Measurements from ENCODE around the gene LAMP1.

Gene LAMP1

GRCh38 chr13:113318956-113319355 is 21.9 kb downstream of the LAMP1 start:
- CTCF ChIA-PET: no interaction called here
- no peak for DNase-seq (ENCODE audit: low spot score)
- no peak overlapping the region for H3K27ac ChIP-seq
- TF ChIP-seq CTCF (conservative IDR thresholded peaks at IDR 0.05; ENCODE audit: low read depth): no peak
- POLR2A ChIA-PET (ENCODE audit: low non-redundant PET): no interaction called here

- no peak for TF ChIP-seq CTCF (conservative IDR thresholded peaks at IDR 0.05; ENCODE audit: low read depth)
- DNase-seq (ENCODE audit: low spot score): no peak
- POLR2A ChIA-PET (ENCODE audit: low non-redundant PET): no interaction called here
- no peak overlapping the region for H3K27ac ChIP-seq
- CTCF ChIA-PET: no interaction called here
Observed at GRCh38 chr13:113319371-113319770, 22.3 kb downstream of the LAMP1 start.

- CTCF ChIA-PET: no interaction called here
- no peak overlapping the region for H3K27ac ChIP-seq
- DNase-seq (ENCODE audit: low spot score): no peak
- POLR2A ChIA-PET (ENCODE audit: low non-redundant PET): no interaction called here
- no peak for TF ChIP-seq CTCF (conservative IDR thresholded peaks at IDR 0.05; ENCODE audit: low read depth)
Observed at GRCh38 chr13:113320226-113320875, 23.3 kb downstream of the LAMP1 start.

GRCh38 chr13:113321546-113321945 is 24.5 kb downstream of the LAMP1 start:
- ChIA-PET CTCF (no interaction called here), POLR2A (ENCODE audit: low non-redundant PET) (no interaction called here)
- no peak for DNase-seq (ENCODE audit: low spot score)
- no peak for TF ChIP-seq CTCF (conservative IDR thresholded peaks at IDR 0.05; ENCODE audit: low read depth)
- H3K27ac ChIP-seq: no peak overlapping the region

- TF ChIP-seq CTCF (conservative IDR thresholded peaks at IDR 0.05; ENCODE audit: low read depth): no peak
- no peak for DNase-seq (ENCODE audit: low spot score)
- CTCF ChIA-PET: no interaction called here
- H3K27ac ChIP-seq: no peak overlapping the region
- POLR2A ChIA-PET (ENCODE audit: low non-redundant PET): no interaction called here
Observed at GRCh38 chr13:113322043-113322461, 25.0 kb downstream of the LAMP1 start.

GRCh38 chr13:113322890-113323651 is 26.0 kb downstream of the LAMP1 start:
- CTCF ChIA-PET: no interaction called here
- no peak overlapping the region for H3K27ac ChIP-seq
- POLR2A ChIA-PET (ENCODE audit: low non-redundant PET): no interaction called here
- DNase-seq (ENCODE audit: low spot score): no peak
- no peak for TF ChIP-seq CTCF (conservative IDR thresholded peaks at IDR 0.05; ENCODE audit: low read depth)
